IPS-NIHi7 (cell line): Measurements from ENCODE around the gene FAM120B.
"Not testable (repeated sequence)": the region's sequence is repeated elsewhere in the genome, so short reads cannot be mapped to it uniquely, and the experiment has no call there.

Source experiments
- DNase-seq: peaks from one replicate; pipeline ENCODE4 v3.0.0; 2012; ENCODE audit warnings: mixed read lengths; ENCODE audit errors: extremely low spot score

FAM120B gene

GRCh38 chr6:170385506-170385905 is 78.9 kb downstream of the FAM120B start:
- no peak for DNase-seq

DNA sequence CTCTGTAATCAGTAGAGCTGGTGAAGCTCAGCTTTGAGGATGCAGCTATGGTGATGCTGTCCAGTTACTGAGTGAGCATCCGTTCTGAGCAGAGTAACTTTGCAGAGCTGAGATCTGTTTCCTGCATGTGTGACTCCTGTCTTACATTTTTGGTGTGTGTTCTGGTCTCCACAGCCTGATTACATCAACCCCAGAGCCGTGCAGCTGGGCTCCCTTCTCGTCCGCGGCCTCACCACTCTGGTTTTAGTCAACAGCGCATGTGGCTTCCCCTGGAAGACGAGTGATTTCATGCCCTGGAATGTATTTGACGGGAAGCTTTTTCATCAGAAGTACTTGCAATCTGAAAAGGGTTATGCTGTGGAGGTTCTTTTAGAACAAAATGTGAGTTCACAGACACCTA is 81.6 kb downstream of the FAM120B start:
- DNase-seq, result no peak

DNA sequence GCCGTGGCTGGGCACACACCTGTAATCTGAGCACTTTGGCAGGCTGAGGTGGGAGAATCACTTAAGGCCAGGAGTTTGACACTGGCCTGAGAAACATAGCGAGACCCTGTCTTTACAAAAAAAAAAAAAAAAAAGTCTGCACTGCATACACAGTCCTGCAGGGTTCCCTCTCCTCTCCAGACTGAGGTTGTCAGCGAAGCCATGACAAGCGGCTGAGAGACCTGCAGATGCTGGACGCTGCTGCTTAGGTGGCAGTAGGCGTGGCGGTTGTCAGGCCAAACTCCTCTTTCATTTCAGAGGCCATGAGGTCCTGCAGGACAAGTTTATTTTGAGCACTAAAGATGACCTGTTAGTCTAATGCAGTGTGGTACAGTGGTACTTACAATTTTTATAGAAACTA is 86.5 kb downstream of the FAM120B start:
- no peak for DNase-seq

- DNase-seq, result no peak
Observed at GRCh38 chr6:170393807-170394399, 87.3 kb downstream of the FAM120B start.

DNA sequence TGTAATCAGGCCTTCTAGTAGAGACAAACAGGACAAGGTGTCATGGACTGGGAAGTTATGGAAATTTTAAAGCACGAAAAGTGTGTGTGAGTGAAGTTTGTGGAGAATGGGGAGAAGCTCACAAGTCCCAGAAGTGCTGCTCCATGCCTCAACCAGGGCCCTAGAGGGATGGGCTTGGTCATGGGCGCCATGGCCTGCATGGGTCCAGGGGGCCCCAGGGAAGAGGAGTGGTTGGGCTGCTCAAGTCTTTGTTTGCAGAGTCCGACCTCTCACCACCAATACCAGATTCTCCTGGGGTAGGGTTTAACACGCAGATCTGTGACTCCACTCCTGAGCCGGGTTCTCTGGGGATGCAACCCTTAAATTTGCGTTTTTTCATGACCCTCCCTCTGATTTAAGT is 88.4 kb downstream of the FAM120B start:
- DNase-seq, result no peak

- DNase-seq, result not testable (repeated sequence)
Observed at GRCh38 chr6:170398743-170399369, 92.3 kb downstream of the FAM120B start.

DNA sequence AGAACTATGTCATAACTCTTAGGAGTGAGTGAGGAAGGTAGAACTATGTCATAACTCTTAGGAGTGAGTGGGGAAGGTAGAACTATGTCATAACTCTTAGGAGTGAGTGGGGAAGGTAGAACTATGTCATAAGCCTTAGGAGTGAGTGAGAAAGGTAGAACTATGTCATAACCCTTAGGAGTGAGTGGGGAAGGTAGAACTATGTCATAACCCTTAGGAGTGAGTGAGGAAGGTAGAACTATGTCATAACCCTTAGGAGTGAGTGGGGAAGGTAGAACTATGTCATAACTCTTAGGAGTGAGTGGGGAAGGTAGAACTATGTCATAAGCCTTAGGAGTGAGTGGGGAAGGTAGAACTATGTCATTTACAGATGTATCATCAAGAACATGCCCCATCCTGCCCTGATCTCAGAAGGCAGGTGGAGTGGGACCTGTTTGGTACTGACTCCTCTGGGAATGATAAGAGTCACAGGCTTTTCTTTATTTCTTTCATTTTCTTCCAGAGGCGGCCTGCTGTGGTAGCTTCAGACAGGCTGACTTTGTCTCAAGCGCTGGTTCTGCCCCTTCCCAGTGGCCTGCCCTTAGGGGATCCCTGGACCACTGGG is 93.5 kb downstream of the FAM120B start:
- not testable (repeated sequence) for DNase-seq

- DNase-seq, result no peak
Observed at GRCh38 chr6:170402318-170403040, 95.9 kb downstream of the FAM120B start.

- peak; percentile 81 for DNase-seq
Observed at GRCh38 chr6:170403451-170403850, 96.9 kb downstream of the FAM120B start.

GRCh38 chr6:170404036-170404435 is 97.5 kb downstream of the FAM120B start:
- DNase-seq, result no peak

DNA sequence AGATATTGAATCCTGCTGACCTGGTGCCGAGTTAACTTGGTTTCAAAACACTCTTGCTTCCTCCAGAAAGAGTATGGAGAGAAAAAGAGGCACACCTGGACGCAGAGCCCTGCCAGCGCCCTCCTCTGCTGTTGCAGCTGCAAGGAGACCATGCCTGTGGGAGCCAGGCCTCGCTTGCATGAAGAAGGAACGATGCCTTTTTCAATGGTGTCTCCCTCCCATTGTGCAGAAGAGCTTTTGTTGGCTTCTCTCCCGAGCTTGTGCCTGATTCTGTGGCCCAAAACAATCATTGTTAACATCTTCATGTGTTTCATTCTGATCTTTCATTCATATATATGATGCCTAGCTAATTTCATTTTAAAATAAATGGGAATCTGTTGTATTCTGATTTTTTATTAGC is 98.1 kb downstream of the FAM120B start:
- DNase-seq, result no peak

DNA sequence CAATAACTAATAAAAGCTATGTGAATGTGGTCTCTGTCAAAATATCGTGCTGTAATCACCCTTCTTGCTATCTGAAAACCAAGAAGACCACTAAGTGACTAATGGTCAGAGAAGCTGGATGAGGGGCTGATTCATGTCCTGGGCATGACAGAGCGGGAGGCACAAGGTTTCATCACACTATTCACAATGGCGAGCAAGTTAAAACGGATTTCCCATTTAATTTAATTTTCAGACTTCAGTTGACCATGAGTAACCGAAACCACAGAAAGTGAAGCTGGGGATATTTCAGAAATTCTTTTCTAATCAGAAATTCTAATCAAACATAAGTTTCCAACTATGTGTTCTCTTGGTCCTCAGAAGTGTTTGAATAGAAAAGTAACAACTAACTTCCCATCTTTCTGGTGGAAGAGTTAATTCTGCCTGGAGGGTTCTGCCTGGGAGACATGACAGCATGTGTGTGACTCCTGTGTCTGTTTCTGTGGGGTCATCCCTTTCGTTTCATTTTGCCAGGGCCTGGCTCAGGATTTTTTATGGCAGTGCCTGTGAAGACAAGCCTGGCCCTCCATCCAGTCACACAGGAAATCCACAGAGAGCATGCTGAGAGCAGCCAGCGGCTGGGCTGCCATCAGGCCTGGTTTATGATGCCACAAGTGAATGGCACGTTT is 98.9 kb downstream of the FAM120B start:
- DNase-seq, result no peak

- DNase-seq, result no peak
Observed at GRCh38 chr6:170407200-170407599, 100.6 kb downstream of the FAM120B start.

DNA sequence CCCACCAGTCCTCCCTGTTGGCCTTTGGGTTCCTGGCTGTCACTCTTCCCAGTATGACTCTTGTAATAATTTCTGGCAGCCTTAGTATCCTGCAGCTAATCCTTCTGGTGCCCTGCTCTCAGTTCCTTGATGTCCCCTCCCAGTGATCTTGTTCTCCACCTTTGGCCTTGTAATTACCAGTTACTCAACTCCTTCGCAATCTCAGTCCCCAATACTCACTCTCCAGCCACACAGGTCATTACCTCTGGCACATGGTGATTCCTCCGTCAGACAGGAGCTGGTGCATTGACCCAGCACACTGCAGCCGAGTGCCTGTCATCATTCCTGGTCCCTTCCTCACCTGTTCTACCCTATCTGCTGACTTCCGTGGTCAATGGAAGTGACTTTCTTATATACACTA is 101.4 kb downstream of the FAM120B start:
- DNase-seq, result no peak

GRCh38 chr6:170409746-170410145 is 103.2 kb downstream of the FAM120B start:
- DNase-seq, result not testable (repeated sequence)

DNA sequence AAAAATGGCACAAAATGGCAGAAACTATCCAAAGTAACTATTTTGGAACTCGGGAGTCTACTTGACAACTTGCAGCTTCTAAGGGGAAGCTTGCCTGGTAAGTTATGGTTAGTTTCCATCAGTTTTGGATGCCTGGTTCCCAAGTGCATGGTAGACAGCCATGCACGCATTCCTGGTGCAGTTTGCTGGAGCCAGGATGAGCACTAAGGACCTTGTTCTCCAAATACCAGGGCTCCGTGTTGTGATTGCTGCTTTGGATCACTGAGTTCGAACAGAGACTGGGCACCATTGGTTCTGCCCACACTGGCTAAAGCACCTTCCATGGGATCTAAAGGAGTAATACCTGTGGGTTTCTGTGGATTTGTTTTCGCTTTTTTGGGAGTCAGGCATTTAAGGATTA is 103.7 kb downstream of the FAM120B start:
- no peak for DNase-seq

DNA sequence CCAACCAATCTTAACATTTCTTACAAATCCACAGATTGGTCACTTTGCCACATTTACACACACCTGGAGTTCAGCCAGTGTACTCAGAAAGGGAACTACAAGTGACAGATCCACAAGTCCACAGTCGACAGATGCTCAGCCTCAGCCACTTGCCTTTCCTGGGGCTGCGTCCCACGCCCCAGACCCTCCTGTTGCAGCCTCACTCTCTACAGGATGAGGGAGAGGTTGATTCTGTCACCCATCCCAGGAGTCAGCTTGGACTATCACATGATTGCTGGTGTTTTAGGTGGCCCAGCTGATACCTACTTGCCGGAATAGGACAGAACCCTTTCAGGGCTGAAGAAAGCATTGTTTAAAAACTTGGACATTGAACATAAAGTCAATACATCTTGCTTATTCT is 108.8 kb downstream of the FAM120B start:
- DNase-seq, result no peak

GRCh38 chr6:170416303-170416702 is 109.7 kb downstream of the FAM120B start:
- no peak for DNase-seq

DNA sequence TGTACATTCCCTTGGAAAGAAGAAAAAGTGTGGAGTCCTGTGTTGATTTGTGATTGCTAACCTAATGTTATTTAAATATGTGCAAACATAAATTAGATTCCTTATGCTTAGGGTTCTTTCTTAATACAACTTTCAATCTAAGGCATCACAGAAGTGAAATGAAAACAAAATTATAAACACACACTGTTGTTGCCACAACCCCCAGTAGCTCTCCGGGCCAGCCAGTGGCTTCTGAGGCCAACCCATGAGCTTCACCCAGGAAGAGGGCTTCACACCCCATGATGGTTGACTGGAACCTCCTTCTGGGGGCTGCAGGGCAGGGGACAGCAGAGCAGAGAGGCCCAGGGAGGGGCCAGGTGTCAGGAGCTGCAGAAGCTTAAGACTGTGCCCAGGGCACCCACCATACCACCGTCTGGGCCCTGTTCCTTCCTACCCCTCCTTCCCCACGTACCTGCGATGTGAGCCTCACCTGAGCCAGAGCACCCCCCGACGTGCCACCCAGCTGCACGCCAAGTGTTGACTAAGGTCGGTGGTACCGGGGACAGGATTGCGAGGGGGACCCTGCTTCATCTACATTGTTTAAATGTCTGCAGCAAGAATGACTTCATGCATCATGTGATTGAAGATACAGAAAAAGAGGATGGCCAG is 110.5 kb downstream of the FAM120B start:
- no peak for DNase-seq

DNA sequence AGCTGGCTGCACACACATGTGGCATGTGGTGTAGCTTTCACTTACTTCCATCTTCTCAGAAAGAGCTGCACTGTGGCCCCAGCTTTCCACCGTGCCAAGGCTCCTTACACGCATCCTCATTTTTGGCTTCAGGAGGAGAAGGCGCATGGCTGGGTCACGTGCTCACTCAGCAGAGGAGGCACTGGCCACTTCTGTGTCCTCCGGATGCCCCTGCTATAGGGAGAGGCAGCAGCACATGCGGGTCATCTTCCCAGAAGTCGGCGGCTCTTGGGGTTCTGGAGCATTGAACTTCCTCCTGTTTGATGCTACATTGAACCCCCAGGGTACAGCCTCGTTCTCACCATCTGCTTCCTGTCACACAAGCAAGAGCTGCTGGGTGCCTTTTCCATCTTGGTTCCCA is 111.3 kb downstream of the FAM120B start:
- no peak for DNase-seq

DNA sequence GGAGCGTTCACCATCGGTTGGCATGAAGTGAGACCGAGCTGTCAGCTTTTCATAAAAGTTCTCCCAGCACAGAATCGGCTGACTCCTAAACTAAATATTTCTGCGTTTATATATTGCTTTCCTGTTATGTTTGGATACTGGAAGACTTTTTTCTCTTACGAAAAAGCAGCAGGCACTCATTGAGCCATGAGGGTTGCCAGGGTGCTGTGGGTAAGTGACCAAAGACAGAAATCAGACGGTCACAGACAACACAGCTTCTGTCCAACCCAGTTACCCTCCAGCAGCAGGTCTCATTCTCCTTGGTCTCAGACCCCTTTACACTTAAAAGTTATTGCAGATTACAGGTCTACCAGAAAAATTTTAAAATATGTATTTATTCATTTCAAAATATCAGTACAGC is 113.7 kb downstream of the FAM120B start:
- no peak for DNase-seq
